Astrocyte (in vitro differentiated cells and primary cell): Measurements from ENCODE around the gene MAPRE2. TPM values are rescaled to one million over a fixed set of nuclear protein-coding genes. Genes with fewer than 3 reads are reported as not detected.

ENCODE experiments used
- DNase-seq: peaks from one replicate; pipeline ENCODE4 v3.0.0-alpha.2; 2010; ENCODE audit warnings: low read depth
- FAIRE-seq: peaks from 2 replicates; lab custom pipeline; 2011; peaks lifted over from hg19 to GRCh38; lab: Jason Lieb, UNC
- H2AFZ ChIP-seq: 2 replicates; pipeline ENCODE4 v1.6.0; 2012; ENCODE audit warnings: low read depth, low read length, inconsistent platforms
- H3K27ac ChIP-seq: 2 replicates; pipeline ENCODE4 v1.5.1; 2011; ENCODE audit warnings: low read depth, low read length, inconsistent platforms
- H3K27me3 ChIP-seq: 2 replicates; pipeline ENCODE4 v1.6.0; 2011; ENCODE audit warnings: low read length, inconsistent platforms; ENCODE audit not compliant: insufficient read depth
- H3K36me3 ChIP-seq: 2 replicates; pipeline ENCODE4 v1.5.1; 2011; ENCODE audit warnings: low read length, inconsistent platforms; ENCODE audit not compliant: insufficient read depth
- H3K4me1 ChIP-seq: 2 replicates; pipeline ENCODE4 v1.5.1; 2011; ENCODE audit warnings: low read length, inconsistent platforms; ENCODE audit not compliant: insufficient read depth
- H3K4me2 ChIP-seq: 2 replicates; pipeline ENCODE4 v1.6.0; 2012; ENCODE audit warnings: low read length, inconsistent platforms
- H3K4me3 ChIP-seq: 2 replicates; pipeline ENCODE4 v1.5.1; 2011; ENCODE audit warnings: low read depth, mild to moderate bottlenecking, low read length, inconsistent platforms; ENCODE audit not compliant: insufficient read depth
- H3K79me2 ChIP-seq: 2 replicates; pipeline ENCODE4 v1.6.0; 2012; ENCODE audit warnings: mild to moderate bottlenecking, low read length, inconsistent platforms; ENCODE audit not compliant: insufficient read depth
- H3K9ac ChIP-seq: 2 replicates; pipeline ENCODE4 v1.6.0; 2012; ENCODE audit warnings: mild to moderate bottlenecking, low read length, inconsistent platforms
- H3K9me3 ChIP-seq: 2 replicates; pipeline ENCODE4 v1.5.1; 2012; ENCODE audit warnings: low read depth, mild to moderate bottlenecking, low read length, inconsistent platforms; ENCODE audit not compliant: insufficient read depth
- H4K20me1 ChIP-seq: 2 replicates; pipeline ENCODE4 v1.6.0; 2012; ENCODE audit warnings: low read length, inconsistent platforms; ENCODE audit not compliant: insufficient read depth
- H3K27ac Mint-ChIP-seq: one replicate; pipeline ENCODE4 v1.8.0; 2021; ENCODE audit warnings: mild to moderate bottlenecking, mixed read lengths; ENCODE audit not compliant: unreplicated experiment
- H3K27me3 Mint-ChIP-seq: one replicate; pipeline ENCODE4 v1.8.0; 2021; ENCODE audit warnings: low read depth, mixed read lengths; ENCODE audit not compliant: unreplicated experiment
- H3K36me3 Mint-ChIP-seq: one replicate; pipeline ENCODE4 v1.8.0; 2021; ENCODE audit warnings: low read depth, mixed read lengths; ENCODE audit not compliant: unreplicated experiment
- H3K4me1 Mint-ChIP-seq: one replicate; pipeline ENCODE4 v1.8.0; 2021; ENCODE audit warnings: low read depth, mixed read lengths; ENCODE audit not compliant: unreplicated experiment
- H3K4me3 Mint-ChIP-seq: one replicate; pipeline ENCODE4 v1.8.0; 2021; ENCODE audit warnings: mild to moderate bottlenecking, moderate library complexity, mixed read lengths; ENCODE audit not compliant: unreplicated experiment
- H3K9me3 Mint-ChIP-seq: one replicate; pipeline ENCODE4 v1.8.0; 2021; ENCODE audit warnings: mild to moderate bottlenecking, mixed read lengths; ENCODE audit not compliant: unreplicated experiment
- CTCF ChIP-seq: IDR thresholded peaks from 2 replicates; pipeline ENCODE4 v1.5.1; 2011; ENCODE audit warnings: low read depth, mild to moderate bottlenecking, inconsistent platforms, low read length, moderate library complexity; ENCODE audit not compliant: insufficient read depth
- EZH2 ChIP-seq: IDR thresholded peaks from 2 replicates; pipeline ENCODE4 v1.6.1; 2012; ENCODE audit warnings: mild to moderate bottlenecking, low read length, inconsistent platforms; ENCODE audit not compliant: insufficient read depth
- total RNA-seq: library from RNA; stranded (reverse); gene quantifications from 2 replicates; pipeline ENCODE4 v1.2.1, GENCODE V29; 2021

The MAPRE2 gene
- total RNA-seq, 1 donor from 2014 or later = 33.8 TPM

- H3K27me3 Mint-ChIP-seq = no peaks in the 10 kb centered on the region
- FAIRE-seq (peak; percentile 73), DNase-seq (peak; percentile 52)
- no peak overlapping the region for H3K27ac ChIP-seq
- H4K20me1 ChIP-seq = no peaks in the 10 kb centered on the region
- peaks cover 13% of the 10 kb centered on the region for H3K4me1 Mint-ChIP-seq
- H3K4me3 Mint-ChIP-seq = no peak overlapping the region
- peaks cover 7% of the 10 kb centered on the region for H3K4me1 ChIP-seq
- no peaks in the 10 kb centered on the region for H3K27me3 ChIP-seq
- H3K9me3 ChIP-seq = no peaks in the 10 kb centered on the region
- H3K27ac Mint-ChIP-seq = no peak overlapping the region
- peak overlapping the region; percentile 46 for H3K4me2 ChIP-seq
- H3K36me3 ChIP-seq = no peaks in the 10 kb centered on the region
- H3K9me3 Mint-ChIP-seq = no peaks in the 10 kb centered on the region
- peaks cover 3% of the 10 kb centered on the region for H3K36me3 Mint-ChIP-seq
- H3K9ac ChIP-seq = no peak overlapping the region
- no peak overlapping the region for H3K4me3 ChIP-seq
- no peak overlapping the region for H2AFZ ChIP-seq
- no peaks in the 10 kb centered on the region for H3K79me2 ChIP-seq
- TF ChIP-seq EZH2 (no peak), CTCF (no peak)
These were observed 54.9 kb downstream of the MAPRE2 start for GRCh38 chr18:35095983-35096676.

- no peak for FAIRE-seq
- Mint-ChIP-seq H3K27ac (no peak overlapping the region), H3K9me3 (no peaks in the 10 kb centered on the region), H3K4me3 (no peak overlapping the region), H3K27me3 (no peaks in the 10 kb centered on the region), H3K4me1 (peaks cover 13% of the 10 kb centered on the region), H3K36me3 (peaks cover 3% of the 10 kb centered on the region)
- no peak for TF ChIP-seq EZH2
- no peak for TF ChIP-seq CTCF
- H3K36me3 ChIP-seq = no peaks in the 10 kb centered on the region
- no peak overlapping the region for H3K9ac ChIP-seq
- H4K20me1 ChIP-seq = no peaks in the 10 kb centered on the region
- no peaks in the 10 kb centered on the region for H3K9me3 ChIP-seq
- H3K79me2 ChIP-seq = no peaks in the 10 kb centered on the region
- H3K27ac ChIP-seq = no peak overlapping the region
- H3K4me3 ChIP-seq = no peak overlapping the region
- peaks cover 7% of the 10 kb centered on the region for H3K4me1 ChIP-seq
- no peaks in the 10 kb centered on the region for H3K27me3 ChIP-seq
- H3K4me2 ChIP-seq = no peak overlapping the region
- H2AFZ ChIP-seq = no peak overlapping the region
- no peak for DNase-seq
These were observed 55.4 kb downstream of the MAPRE2 start for GRCh38 chr18:35096677-35097011.

- H3K9ac ChIP-seq = no peak overlapping the region
- H3K4me1 ChIP-seq = peaks cover 7% of the 10 kb centered on the region
- peaks cover 3% of the 10 kb centered on the region for H3K36me3 Mint-ChIP-seq
- H3K4me3 ChIP-seq = no peak overlapping the region
- no peaks in the 10 kb centered on the region for H3K27me3 Mint-ChIP-seq
- H4K20me1 ChIP-seq = no peaks in the 10 kb centered on the region
- H3K9me3 Mint-ChIP-seq = no peaks in the 10 kb centered on the region
- no peak overlapping the region for H3K4me2 ChIP-seq
- no peaks in the 10 kb centered on the region for H3K79me2 ChIP-seq
- FAIRE-seq = no peak
- no peak overlapping the region for H3K27ac Mint-ChIP-seq
- peaks cover 13% of the 10 kb centered on the region for H3K4me1 Mint-ChIP-seq
- H3K4me3 Mint-ChIP-seq = no peak overlapping the region
- TF ChIP-seq EZH2 (no peak), CTCF (no peak)
- H3K27ac ChIP-seq = no peak overlapping the region
- H2AFZ ChIP-seq = no peak overlapping the region
- DNase-seq = no peak
- no peaks in the 10 kb centered on the region for H3K9me3 ChIP-seq
- H3K27me3 ChIP-seq = no peaks in the 10 kb centered on the region
- H3K36me3 ChIP-seq = no peaks in the 10 kb centered on the region
These were observed 56.0 kb downstream of the MAPRE2 start for GRCh38 chr18:35097195-35097594.
